ENCODE measurements around the gene SLC25A41. TPM values are rescaled to one million over a fixed set of nuclear protein-coding genes. Genes with fewer than 3 reads are reported as not detected.

Gene SLC25A41
- total and polyA plus RNA-seq, 2 of the 8 experiments (the other 6 are each of a cell fraction or from before 2014, with no cell fraction given), result 0.50 TPM; not detected in 1

DNA sequence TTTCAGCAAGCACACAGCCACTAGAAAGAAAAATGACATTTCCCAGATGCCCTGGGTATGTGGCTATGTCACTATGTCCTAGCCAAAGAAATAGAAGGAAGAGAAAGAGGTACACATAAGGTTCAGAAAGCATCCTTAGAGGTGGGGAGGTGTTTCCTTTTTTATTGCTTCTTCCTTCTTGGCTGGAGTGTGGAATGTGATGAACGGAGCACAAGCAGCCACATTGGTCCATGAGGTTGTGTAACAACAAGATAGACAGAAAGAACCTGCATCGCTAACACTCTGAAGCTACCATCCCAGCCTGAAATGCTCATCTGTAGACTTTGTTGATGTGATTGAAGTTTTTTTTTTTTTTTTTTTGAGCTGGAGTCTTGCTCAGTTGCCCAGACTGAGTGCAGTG, 19.3 kb upstream of the SLC25A41 start (continued):
- TF ChIP-seq, protein P1, sequence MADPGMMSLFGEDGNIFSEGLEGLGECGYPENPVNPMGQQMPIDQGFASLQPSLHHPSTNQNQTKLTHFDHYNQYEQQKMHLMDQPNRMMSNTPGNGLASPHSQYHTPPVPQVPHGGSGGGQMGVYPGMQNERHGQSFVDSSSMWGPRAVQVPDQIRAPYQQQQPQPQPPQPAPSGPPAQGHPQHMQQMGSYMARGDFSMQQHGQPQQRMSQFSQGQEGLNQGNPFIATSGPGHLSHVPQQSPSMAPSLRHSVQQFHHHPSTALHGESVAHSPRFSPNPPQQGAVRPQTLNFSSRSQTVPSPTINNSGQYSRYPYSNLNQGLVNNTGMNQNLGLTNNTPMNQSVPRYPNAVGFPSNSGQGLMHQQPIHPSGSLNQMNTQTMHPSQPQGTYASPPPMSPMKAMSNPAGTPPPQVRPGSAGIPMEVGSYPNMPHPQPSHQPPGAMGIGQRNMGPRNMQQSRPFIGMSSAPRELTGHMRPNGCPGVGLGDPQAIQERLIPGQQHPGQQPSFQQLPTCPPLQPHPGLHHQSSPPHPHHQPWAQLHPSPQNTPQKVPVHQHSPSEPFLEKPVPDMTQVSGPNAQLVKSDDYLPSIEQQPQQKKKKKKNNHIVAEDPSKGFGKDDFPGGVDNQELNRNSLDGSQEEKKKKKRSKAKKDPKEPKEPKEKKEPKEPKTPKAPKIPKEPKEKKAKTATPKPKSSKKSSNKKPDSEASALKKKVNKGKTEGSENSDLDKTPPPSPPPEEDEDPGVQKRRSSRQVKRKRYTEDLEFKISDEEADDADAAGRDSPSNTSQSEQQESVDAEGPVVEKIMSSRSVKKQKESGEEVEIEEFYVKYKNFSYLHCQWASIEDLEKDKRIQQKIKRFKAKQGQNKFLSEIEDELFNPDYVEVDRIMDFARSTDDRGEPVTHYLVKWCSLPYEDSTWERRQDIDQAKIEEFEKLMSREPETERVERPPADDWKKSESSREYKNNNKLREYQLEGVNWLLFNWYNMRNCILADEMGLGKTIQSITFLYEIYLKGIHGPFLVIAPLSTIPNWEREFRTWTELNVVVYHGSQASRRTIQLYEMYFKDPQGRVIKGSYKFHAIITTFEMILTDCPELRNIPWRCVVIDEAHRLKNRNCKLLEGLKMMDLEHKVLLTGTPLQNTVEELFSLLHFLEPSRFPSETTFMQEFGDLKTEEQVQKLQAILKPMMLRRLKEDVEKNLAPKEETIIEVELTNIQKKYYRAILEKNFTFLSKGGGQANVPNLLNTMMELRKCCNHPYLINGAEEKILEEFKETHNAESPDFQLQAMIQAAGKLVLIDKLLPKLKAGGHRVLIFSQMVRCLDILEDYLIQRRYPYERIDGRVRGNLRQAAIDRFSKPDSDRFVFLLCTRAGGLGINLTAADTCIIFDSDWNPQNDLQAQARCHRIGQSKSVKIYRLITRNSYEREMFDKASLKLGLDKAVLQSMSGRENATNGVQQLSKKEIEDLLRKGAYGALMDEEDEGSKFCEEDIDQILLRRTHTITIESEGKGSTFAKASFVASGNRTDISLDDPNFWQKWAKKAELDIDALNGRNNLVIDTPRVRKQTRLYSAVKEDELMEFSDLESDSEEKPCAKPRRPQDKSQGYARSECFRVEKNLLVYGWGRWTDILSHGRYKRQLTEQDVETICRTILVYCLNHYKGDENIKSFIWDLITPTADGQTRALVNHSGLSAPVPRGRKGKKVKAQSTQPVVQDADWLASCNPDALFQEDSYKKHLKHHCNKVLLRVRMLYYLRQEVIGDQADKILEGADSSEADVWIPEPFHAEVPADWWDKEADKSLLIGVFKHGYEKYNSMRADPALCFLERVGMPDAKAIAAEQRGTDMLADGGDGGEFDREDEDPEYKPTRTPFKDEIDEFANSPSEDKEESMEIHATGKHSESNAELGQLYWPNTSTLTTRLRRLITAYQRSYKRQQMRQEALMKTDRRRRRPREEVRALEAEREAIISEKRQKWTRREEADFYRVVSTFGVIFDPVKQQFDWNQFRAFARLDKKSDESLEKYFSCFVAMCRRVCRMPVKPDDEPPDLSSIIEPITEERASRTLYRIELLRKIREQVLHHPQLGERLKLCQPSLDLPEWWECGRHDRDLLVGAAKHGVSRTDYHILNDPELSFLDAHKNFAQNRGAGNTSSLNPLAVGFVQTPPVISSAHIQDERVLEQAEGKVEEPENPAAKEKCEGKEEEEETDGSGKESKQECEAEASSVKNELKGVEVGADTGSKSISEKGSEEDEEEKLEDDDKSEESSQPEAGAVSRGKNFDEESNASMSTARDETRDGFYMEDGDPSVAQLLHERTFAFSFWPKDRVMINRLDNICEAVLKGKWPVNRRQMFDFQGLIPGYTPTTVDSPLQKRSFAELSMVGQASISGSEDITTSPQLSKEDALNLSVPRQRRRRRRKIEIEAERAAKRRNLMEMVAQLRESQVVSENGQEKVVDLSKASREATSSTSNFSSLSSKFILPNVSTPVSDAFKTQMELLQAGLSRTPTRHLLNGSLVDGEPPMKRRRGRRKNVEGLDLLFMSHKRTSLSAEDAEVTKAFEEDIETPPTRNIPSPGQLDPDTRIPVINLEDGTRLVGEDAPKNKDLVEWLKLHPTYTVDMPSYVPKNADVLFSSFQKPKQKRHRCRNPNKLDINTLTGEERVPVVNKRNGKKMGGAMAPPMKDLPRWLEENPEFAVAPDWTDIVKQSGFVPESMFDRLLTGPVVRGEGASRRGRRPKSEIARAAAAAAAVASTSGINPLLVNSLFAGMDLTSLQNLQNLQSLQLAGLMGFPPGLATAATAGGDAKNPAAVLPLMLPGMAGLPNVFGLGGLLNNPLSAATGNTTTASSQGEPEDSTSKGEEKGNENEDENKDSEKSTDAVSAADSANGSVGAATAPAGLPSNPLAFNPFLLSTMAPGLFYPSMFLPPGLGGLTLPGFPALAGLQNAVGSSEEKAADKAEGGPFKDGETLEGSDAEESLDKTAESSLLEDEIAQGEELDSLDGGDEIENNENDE (IDR thresholded peaks at IDR 0.05; ENCODE audit: insufficient replicate concordance, low read length), result no peak
- TF ChIP-seq PHF8 (conservative IDR thresholded peaks at IDR 0.05; ENCODE audit: low read depth, low read length) (no peak), CTBP2 (IDR thresholded peaks at IDR 0.05; ENCODE audit: borderline replicate concordance, insufficient read depth, insufficient read length, low read length) (no peak), ATF2 (IDR thresholded peaks at IDR 0.05; ENCODE audit: low read length) (no peak)

Data from H1 (cell line).